MCF 10A (cell line): ENCODE results near the gene MCC. TPM values are rescaled to one million over a fixed set of nuclear protein-coding genes. Genes with fewer than 3 reads are reported as not detected.

Experiments
- BruUV-seq: library from RNA; stranded (reverse); fragments of 400-500 nt; replicated peaks from 2 replicates; lab custom pipeline; 2021; lab: Mats Ljungman, UMichigan
- CTCF ChIA-PET: fragments of 300-600 bp; sonication (Branson Sonifier 250); formaldehyde crosslinking; extraction: SDS; loops from one replicate; lab custom pipeline; 2021; ENCODE audit warnings: antibody characterized with exemption, inconsistent platforms; lab: Yijun Ruan, JAX
- POLR2A ChIA-PET: fragments of 300-600, 350-650 bp; sonication (Branson Sonifier 250); formaldehyde crosslinking; extraction: SDS; loops from one replicate; lab custom pipeline; 2020; ENCODE audit warnings: antibody characterized with exemption, inconsistent platforms; lab: Yijun Ruan, JAX
- DNase-seq: peaks from one replicate; pipeline ENCODE4 v3.0.0-alpha.2; 2018; ENCODE audit not compliant: unreplicated experiment
- H3K27ac Mint-ChIP-seq: one replicate; pipeline ENCODE4 v1.8.0; 2022; ENCODE audit warnings: mild to moderate bottlenecking, low read depth, mixed read lengths; ENCODE audit not compliant: unreplicated experiment
- H3K27me3 Mint-ChIP-seq: one replicate; pipeline ENCODE4 v1.8.0; 2022; ENCODE audit warnings: mixed read lengths; ENCODE audit not compliant: insufficient read depth, unreplicated experiment
- H3K36me3 Mint-ChIP-seq: one replicate; pipeline ENCODE4 v1.8.0; 2022; ENCODE audit warnings: mild to moderate bottlenecking, moderate library complexity, mixed read lengths; ENCODE audit not compliant: insufficient read depth, unreplicated experiment
- H3K4me1 Mint-ChIP-seq: one replicate; pipeline ENCODE4 v1.8.0; 2022; ENCODE audit warnings: mixed read lengths; ENCODE audit not compliant: insufficient read depth, unreplicated experiment
- H3K4me3 Mint-ChIP-seq: one replicate; pipeline ENCODE4 v1.8.0; 2022; ENCODE audit warnings: mild to moderate bottlenecking, moderate library complexity, mixed read lengths; ENCODE audit not compliant: unreplicated experiment
- H3K9me3 Mint-ChIP-seq: one replicate; pipeline ENCODE4 v1.8.0; 2022; ENCODE audit warnings: mixed read lengths; ENCODE audit not compliant: unreplicated experiment
- intact Hi-C: fragments of 100-400 bp; cut with micrococcal nuclease; formaldehyde crosslinking; loops from 2 replicates; pipeline ENCODE4 v1.14.1; 2022
- total RNA-seq: library from RNA; stranded (reverse); gene quantifications from 2 replicates; pipeline ENCODE4 v1.2.3, GENCODE V29; 2022
- TF ChIP-seq, protein P1 (sequence below): fragments of 200-600 bp; IDR thresholded peaks from one replicate; pipeline ENCODE4 v1.8.0; 2022; ENCODE audit warnings: antibody characterized with exemption, mild to moderate bottlenecking; ENCODE audit not compliant: unreplicated experiment

MCC gene
- total RNA-seq, 1 experiment from 2014 or later: 25.3 TPM

DNA sequence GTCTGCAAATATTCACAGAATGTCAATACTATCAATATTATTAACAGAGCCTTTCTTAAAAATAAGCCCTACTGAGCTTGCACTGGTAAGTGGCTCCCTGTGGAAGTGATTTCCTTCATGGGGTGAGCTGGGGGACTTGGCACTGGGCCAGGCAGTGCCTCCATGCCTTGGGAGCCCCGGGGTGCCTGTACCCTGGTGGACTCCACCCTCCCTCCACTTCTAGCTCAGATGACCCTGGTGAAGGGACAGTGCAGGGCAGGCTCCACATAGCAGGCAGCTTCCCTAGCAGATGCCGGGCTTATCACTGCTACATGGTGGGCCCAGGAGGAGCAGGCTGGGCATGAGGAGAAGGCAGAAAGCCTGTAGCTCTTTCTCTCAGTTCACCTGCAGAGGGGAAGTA, 392.4 kb downstream of the MCC start:
- TF ChIP-seq, protein P1, sequence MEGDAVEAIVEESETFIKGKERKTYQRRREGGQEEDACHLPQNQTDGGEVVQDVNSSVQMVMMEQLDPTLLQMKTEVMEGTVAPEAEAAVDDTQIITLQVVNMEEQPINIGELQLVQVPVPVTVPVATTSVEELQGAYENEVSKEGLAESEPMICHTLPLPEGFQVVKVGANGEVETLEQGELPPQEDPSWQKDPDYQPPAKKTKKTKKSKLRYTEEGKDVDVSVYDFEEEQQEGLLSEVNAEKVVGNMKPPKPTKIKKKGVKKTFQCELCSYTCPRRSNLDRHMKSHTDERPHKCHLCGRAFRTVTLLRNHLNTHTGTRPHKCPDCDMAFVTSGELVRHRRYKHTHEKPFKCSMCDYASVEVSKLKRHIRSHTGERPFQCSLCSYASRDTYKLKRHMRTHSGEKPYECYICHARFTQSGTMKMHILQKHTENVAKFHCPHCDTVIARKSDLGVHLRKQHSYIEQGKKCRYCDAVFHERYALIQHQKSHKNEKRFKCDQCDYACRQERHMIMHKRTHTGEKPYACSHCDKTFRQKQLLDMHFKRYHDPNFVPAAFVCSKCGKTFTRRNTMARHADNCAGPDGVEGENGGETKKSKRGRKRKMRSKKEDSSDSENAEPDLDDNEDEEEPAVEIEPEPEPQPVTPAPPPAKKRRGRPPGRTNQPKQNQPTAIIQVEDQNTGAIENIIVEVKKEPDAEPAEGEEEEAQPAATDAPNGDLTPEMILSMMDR: no peak
- H3K4me3 Mint-ChIP-seq: no peak overlapping the region
- H3K36me3 Mint-ChIP-seq: peaks cover 19% of the 10 kb centered on the region
- H3K4me1 Mint-ChIP-seq: peaks cover 13% of the 10 kb centered on the region
- intact Hi-C loops: no loop called here
- no peaks in the 10 kb centered on the region for H3K9me3 Mint-ChIP-seq
- H3K27me3 Mint-ChIP-seq: no peaks in the 10 kb centered on the region
- no TSS peak for BruUV-seq
- POLR2A ChIA-PET: interaction anchor here (0.9 to 1.1 kb wide), 2 partner anchors 9 to 23 kb away, joined by 3 read pairs; no protein-coding TSS in a partner anchor
- no peak overlapping the region for H3K27ac Mint-ChIP-seq
- CTCF ChIA-PET: interaction anchor here (0.6 to 1.1 kb wide), 2 partner anchors 99 to 1859 kb away, joined by 4 read pairs; no protein-coding TSS in a partner anchor
- DNase-seq: no peak

DNA sequence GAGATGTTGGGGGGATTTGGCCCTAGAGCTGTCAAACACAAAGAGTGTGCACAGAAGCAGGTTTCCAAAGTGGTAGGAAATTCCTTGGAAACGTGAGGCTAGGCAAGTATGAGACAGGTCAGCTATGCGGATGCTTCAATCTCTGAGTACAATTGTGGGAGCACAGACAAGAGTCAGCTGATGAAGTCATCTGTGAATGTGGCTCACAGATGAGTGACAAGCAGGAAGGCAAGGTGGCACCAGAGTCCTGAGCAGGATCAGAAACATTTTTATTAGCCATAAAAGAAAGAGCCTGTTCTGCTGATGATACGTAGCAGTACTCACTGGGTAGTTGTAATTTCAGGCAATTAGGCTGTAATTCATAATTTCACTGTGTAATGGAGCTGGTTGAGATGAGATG, 394.7 kb downstream of the MCC start:
- intact Hi-C loops: no loop called here
- H3K27ac Mint-ChIP-seq: no peak overlapping the region
- no peaks in the 10 kb centered on the region for H3K27me3 Mint-ChIP-seq
- peaks cover 25% of the 10 kb centered on the region for H3K4me1 Mint-ChIP-seq
- no peaks in the 10 kb centered on the region for H3K9me3 Mint-ChIP-seq
- DNase-seq: no peak
- peaks cover 15% of the 10 kb centered on the region for H3K36me3 Mint-ChIP-seq
- ChIA-PET CTCF (interaction anchor here (1.7 to 2.7 kb wide), 2 partner anchors 9 to 13 kb away, joined by 3 to 9 read pairs; no protein-coding TSS in a partner anchor), POLR2A (interaction anchor here (1.1 kb wide), 1 partner anchor 137 kb away, joined by 3 read pairs; no protein-coding TSS in a partner anchor)
- no peak overlapping the region for H3K4me3 Mint-ChIP-seq
- TF ChIP-seq, protein P1: no peak
- no TSS peak for BruUV-seq

DNA sequence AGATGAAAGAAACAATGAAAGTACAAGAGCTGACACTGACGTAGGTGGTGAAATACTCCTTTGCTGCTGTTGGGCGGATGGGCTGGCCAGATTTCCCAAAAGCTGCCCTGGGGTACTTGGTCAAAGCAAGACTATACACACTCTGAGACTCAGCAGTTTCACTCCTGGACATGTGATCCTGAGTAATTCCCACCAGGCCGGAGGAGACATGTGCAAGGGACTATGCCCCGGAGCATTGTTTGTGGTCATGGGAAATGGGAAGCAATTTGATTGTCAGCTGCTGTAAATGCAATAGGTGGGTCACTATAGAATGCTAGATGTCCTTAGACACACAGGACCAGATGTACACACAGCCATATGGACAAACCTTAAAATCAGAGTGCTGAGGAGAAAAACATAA, 395.6 kb downstream of the MCC start:
- intact Hi-C loops: no loop called here
- peaks cover 14% of the 10 kb centered on the region for H3K36me3 Mint-ChIP-seq
- peak; percentile 75 for DNase-seq
- H3K4me1 Mint-ChIP-seq: peaks cover 25% of the 10 kb centered on the region
- no peak overlapping the region for H3K4me3 Mint-ChIP-seq
- CTCF ChIA-PET: interaction anchor here (0.8 to 2.7 kb wide), 3 partner anchors 8 to 33 kb away, joined by 3 to 9 read pairs (median 3); no protein-coding TSS in a partner anchor
- no peak overlapping the region for H3K27ac Mint-ChIP-seq
- no peaks in the 10 kb centered on the region for H3K27me3 Mint-ChIP-seq
- no peaks in the 10 kb centered on the region for H3K9me3 Mint-ChIP-seq
- BruUV-seq: no TSS peak
- POLR2A ChIA-PET: interaction anchor here (0.9 to 1.1 kb wide), 2 partner anchors 26 to 138 kb away, joined by 3 to 4 read pairs; no protein-coding TSS in a partner anchor
- TF ChIP-seq, protein P1: no peak

DNA sequence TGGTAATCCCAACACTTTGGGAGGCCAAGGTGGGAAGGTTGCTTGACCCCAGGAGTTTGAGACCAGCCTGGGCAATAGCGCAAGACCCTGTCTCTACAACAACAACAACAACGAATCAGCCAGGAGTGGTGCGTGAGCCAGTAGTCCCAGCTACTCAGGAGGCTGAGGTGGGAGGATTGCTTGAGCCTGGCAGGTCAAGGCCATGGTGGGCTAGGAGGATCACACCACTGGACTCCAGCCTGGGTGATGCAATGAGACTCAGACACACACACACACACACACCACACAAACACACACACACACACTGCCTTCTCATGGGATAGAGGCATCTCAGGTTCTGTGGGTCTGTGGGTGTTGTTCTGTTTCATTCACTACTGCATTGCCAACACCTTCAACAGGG, 396.6 kb downstream of the MCC start:
- no peak for DNase-seq
- Mint-ChIP-seq H3K27ac (no peak overlapping the region), H3K4me1 (peaks cover 25% of the 10 kb centered on the region), H3K27me3 (no peaks in the 10 kb centered on the region), H3K9me3 (no peaks in the 10 kb centered on the region), H3K36me3 (peaks cover 10% of the 10 kb centered on the region), H3K4me3 (no peak overlapping the region)
- no TSS peak for BruUV-seq
- TF ChIP-seq, protein P1: no peak
- POLR2A ChIA-PET: no interaction called here
- intact Hi-C loops: no loop called here
- CTCF ChIA-PET: interaction anchor here (0.9 kb wide), 2 partner anchors 9 to 239 kb away, joined by 3 to 4 read pairs; no protein-coding TSS in a partner anchor
